ENCODE results near the gene C16orf92.
"Not testable (repeated sequence)": the region's sequence is repeated elsewhere in the genome, so short reads cannot be mapped to it uniquely, and the experiment has no call there.

The C16orf92 gene

DNA sequence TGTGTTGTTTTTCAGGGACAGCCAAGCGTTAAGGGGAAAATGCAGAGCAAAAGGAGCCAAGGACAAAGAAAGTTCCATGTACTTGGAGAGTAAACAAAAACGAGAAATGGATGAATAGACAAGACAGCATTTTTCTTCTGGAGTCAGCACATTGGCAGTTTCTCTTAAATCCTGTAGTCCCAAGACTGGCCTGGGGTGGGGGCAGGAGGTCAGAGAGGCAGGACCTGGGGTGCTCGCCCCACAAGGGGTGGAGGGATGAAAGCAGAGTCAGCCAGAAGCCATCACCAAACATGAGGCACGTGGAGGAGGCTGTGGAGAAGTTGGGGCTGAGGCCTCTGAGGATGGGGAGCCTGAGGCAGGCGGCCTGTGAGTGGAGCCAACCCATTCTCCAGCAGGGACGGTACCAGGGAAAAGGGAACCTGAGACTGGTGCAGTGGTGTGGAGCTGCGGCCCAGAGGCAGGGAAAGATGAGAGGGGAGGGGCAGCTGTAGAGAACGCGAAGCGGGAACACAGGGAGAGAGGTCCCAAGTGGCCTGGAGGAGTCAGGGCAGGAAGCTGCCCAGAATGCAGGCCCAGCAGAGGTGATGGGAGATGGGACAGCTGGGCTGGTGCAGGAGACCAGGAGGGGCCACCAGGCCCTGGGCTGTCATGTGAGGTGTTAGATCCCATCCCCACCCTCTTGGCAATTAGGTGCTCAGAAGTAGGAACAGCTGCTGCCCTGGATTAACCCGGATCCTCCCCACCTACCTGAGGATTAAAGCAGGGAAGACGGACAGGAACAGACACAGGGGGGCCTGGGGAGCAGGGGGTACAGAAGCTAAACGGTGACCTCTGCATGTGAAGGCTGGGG lies 4.8 kb downstream of the C16orf92 start:
- no peak for DNase-seq (ENCODE audit: low spot score)

DNA sequence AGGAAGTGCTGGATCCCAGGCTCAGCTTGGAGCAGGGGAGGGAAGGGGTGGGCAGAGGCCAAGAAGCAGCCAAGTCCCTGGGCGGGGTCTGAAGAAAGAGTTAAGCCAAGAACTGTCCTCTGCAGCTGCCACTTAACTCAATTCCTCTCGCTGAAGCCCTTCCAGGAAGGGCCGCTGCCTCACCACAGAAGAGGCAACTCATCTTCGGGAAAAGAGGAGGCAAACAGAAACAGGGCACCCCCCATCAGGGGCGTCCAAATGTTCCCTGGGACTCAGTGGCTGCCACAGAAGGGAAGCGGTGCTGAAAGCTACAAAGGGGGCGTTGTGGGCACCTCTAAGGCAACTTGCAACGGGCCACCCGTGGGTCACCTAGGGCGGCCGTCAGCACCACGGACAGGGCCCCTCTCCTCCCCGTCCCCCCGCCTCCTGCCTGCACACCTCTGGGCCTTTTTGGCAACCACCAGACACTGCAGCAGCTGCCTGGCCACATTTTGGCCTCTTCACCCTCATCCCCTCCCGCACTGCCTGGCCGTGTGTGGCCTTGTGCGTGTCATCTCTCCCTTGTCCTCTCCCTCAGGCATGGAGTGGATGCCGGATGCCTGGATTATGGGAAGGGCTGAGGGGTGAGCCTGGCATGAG lies 5.6 kb downstream of the C16orf92 start:
- no peak for DNase-seq (ENCODE audit: low spot score)

DNA sequence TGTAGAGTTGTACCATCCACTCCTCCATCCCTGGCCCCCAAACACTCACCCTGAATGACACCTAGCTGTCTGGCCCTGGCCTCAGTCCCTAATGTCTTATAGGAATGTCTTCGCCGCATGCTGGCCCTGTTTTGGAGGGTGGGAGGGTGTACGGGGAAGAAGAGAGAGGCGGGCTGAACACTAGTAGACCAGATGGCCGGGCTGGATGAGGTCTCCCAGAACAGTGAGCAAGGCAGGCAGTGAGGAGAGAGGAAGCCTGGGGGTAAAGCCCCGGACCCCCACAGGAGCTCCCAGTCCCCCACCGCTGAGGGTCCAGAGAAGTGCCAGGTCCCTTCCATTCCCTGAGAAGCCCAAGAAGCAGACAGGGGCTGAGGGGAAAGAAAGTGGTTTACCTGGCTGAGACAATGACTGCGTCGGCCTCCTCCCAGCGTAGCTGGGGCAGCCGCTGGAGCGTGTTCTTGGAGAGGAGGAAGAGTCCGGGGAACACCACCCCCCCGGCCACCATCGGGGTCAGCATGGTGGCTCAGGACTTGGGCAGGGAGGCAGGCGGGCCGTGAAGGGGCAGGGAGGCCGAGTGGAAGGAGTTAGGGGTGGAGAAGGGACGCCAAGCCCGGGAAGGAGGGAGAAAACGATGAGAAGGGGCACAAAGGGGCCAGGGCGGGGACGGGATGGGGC lies 7.2 kb downstream of the C16orf92 start:
- DNase-seq (ENCODE audit: low spot score) = no peak

DNA sequence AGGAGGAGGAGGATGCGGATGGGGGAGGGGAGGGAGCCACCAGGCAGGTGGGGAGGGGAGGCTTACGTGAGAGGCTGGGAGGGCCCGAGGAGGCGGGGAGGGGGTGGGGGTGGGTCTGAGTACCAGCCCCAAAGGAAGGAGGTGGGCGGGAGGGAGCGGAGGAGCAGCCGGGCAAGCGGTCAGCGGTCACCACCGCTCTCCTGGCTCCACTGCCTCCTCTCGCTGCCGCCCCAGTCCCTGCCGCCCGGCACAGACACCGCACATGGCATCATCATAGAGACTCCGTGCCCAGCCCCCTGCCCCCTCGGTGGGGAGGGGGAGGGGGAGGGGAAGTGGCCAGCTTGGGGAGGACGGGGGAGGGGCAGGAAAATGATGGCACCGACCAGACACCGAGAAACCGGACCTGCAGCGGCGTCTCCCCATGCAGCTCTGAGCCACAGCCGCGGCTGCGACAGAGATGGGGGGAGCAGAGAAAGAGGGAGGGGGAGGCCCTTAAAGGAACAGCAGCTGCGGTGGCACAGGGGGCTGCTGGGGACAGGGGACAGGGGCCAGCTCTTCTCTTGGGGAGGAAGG lies 7.9 kb downstream of the C16orf92 start, which contains the start of gene TLCD3B:
TLCD3B (minus strand) TSS at position 431 of the 573 bp plus-strand sequence. CDS start 744 bp downstream, outside the sequence.
- DNase-seq (ENCODE audit: low spot score) = no peak

DNA sequence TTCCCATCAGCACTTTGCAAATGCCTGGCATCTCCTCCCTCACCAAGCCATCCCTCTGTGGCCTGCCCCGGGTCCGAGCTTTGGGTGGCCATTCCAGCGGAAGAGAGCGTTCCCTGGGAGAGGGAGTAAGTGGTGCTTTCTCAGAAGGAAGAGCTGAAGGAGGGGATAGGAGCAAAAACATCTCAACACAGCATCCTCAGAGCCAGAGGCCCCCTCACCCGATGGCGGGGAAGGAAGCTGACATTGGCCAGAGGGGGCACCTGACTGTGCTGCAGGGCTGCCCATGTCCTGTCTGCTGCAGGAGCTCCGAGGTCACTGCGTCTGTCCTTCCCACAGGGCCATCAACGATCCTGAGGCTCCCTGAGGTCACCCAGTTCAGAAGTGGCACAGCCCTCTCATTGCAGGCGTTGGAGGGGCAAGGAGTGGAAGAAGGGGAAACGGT lies 8.5 kb downstream of the C16orf92 start:
- DNase-seq (ENCODE audit: low spot score) = no peak

DNA sequence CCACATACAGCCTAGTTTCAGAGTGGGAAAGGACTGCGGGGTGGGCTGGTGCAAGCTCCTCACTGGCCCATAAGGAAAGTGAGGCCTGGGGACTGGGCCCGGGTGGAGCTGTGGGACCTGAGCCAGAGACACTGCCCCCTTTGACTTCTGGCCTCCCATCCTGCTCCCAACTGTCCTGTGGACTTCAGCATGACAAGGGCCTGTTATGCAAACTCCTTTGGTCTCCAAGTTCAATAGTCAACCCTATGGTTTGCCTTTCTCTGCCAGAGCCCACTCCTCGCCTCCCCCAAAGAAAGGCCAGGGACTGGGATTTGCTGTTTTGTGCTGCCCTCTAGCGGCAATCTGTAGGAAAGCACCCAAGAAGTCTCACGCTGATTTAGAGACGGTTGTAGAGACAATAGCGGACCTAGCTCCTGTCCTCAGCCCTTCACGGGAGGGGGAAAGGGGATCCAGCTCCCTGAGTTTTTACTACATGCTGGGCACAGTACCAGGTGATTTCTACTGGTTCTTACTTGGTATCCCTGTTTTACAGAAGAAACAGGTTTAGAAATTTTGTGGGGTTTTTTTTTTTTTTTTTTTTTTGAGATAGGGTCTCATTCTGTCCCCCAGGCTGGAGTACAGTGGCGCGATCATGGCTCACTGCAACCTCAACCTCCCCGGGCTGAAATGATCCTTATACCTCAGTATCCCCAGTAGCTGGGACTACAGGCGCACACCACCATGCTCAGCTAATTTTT lies 9.3 kb downstream of the C16orf92 start:
- peak; percentile 56 for DNase-seq (ENCODE audit: low spot score)

DNA sequence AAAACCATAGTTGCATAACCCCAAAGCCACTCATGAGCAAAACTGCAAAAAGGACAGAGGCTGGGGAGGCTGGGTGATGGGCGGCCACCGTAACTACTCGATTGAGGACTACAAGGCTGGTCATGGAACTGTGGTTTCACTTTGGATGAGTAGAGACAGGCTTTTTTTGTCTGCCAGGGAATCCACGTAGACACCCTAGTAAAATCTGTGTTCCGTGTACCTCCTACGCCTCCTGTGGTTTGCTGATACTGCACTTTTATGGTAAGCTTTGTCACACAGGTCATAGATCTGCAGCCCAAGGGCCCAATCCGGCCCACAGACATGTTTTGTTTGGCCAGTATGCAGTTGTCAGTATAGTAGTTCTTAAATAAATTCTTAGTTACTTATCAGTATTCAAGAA lies 10.3 kb downstream of the C16orf92 start:
- no peak for DNase-seq (ENCODE audit: low spot score)

DNA sequence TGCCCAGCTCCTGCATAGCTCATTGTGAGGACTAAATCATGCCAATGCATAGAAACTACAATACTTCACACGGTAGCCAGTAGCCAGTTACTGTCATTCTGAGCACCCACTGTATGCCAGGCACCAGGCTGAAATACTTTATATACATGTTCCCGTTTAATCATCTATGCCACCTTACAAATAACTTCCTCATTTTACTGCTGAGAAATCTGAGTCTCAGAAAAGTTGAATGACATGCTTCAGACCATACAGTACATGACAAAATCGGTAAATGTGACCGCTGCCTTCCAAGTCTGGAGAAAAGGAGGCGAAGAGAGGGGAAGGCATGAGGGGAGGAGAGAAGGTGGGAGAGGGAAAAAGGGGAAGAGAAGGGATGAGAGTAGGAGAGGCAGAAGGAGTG lies 17.2 kb downstream of the C16orf92 start:
- no peak for DNase-seq (ENCODE audit: low spot score)

DNA sequence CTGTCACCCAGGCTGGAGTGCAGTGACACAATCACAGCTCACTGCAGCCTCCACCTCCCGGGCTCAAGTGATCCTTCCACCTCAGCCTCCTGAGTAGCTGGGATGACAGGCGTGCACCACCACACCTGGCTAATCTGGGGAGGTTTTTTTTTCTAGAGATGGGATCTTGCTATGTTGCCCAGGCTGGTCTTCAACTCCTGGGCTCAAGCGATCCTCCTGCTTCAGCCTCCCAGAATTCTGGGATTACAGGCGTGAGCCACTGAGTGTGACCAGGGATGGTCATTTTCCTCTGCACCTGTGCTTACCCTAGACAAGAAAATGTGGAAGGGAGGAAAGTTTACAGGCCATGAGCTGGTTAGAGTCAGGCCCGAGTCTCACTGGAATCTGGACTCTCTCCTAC lies 17.7 kb downstream of the C16orf92 start:
- DNase-seq (ENCODE audit: low spot score) = not testable (repeated sequence)

DNA sequence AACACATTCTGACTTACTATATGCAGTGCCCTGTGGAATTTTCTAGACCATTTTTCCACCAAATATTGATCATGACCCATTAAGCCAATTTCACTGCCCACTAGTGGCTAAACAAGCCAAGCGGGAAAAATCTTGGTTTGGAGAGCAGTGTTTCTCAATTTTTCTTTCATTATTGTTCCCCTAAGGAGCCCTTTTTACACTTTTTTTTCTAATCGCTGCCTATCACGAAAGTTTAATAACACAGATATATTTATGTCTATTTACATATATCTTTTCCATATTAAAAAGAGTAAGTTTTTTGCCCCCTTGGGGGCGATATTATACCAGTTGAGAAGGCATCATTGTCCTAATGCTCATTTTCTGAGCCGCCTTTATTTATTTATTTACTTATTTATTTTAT lies 18.8 kb downstream of the C16orf92 start:
- DNase-seq (ENCODE audit: low spot score) = no peak

DNA sequence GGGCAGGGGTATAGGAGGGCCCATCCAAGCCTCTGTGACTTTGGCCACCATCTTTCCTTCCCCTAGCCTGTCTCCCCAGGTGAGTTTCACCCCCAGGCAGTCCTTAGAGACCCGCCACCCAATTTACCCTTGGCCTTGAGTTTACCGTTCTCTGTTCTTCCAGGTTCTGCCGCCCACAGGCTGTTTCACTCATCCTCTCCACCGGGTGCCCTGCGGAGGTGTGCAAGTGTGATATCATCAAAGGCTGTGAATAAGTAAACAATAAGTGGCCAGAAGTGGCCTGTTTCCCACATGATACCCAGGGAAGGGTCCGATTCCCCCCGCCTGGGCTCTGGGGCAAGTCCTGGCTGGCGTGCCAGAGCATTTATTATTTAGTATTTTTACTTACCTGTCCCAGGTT lies 23.2 kb downstream of the C16orf92 start:
- no peak for DNase-seq (ENCODE audit: low spot score)

DNA sequence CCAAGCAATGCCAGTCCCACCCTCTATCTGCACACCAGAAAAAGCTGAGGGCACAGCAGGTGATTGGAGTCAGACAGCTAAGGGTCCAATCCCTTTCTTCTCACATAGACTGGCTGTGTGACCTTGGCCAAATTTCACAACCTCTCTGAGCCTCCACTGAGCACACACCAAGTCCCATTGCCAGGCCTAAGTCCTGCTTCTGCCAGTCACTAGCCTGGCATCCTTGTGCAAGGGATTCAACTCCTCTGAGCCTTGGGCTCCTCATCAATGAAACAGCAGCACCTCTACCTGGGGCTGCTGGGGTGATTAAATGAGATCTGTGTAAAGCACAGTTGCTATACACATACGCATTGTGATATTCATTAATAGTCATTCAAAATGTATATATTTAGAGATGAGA lies 23.6 kb downstream of the C16orf92 start:
- DNase-seq (ENCODE audit: low spot score) = no peak

DNA sequence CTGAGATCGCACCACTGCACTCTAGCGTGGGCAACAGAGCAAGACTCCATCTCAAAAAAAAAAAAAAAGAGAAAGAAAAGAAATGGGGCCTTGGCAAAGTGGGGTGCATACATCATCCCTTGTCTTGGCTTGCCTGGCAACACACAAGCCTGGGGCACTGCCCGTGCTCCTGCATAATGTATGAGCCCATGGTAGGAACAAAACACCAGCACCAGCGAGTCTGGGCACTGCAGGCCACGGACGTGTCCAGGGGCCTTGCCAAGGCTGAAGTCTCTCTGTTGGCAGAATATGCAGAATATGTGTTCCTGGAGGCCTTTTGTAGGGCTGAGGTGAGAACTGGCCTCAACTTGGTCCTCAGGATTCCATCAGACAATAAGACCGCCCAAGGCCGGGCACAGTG lies 26.9 kb downstream of the C16orf92 start:
- DNase-seq (ENCODE audit: low spot score) = peak; percentile 58

DNA sequence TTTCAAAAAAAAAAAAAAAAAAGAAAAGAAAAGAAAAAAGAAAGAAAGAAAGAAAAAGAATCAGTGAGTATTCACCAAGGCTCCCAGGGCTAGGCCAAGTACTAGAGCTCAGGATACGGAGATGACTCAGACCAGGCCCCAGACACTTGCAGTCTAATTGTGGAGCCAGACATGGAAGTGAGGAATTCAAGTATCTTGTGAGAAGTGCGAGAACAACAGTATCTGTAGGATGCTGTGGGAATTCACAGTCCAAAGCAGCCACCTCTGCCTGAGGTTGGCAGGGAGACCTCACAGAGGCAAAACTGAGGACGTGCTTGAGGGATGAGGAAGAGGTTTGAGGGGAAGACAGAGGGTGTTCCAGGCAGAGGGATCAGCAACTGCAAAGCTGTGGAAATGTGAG lies 28.5 kb downstream of the C16orf92 start:
- DNase-seq (ENCODE audit: low spot score) = no peak

DNA sequence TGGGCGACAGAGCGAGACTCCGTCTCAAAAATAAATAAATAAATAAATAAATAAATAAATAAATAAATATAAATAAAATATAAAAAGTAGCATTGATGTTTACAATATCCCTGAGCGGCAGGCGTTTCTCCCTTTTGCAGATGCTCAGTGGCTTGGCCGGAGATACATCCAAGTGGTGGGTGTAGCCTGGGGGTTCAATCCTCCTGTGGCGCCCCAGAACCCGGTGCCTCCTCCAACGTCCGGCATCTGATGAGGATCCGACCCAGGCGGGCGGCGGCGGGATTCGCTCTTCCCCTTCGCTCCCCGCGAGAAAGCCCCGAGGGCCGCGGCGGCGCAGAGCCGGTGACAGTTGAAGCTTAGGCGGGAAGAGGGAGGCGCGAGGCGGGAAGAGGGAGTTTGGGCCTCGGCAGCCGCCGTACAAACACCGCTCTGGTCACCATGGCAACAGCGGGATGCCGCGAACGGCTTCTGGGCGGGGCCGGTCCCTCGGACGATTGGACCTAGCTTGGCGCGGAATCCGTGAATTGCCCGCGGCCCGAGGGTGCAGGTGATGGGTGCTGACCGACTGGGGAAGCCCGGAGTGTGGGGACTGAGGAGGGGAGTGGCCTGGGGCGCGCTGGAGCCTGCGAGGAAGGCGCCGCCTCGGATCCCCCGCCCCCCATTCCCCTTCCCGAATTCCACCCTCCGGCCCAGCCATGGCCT lies 29.8 kb downstream of the C16orf92 start:
- peak; percentile 54 for DNase-seq (ENCODE audit: low spot score)

DNA sequence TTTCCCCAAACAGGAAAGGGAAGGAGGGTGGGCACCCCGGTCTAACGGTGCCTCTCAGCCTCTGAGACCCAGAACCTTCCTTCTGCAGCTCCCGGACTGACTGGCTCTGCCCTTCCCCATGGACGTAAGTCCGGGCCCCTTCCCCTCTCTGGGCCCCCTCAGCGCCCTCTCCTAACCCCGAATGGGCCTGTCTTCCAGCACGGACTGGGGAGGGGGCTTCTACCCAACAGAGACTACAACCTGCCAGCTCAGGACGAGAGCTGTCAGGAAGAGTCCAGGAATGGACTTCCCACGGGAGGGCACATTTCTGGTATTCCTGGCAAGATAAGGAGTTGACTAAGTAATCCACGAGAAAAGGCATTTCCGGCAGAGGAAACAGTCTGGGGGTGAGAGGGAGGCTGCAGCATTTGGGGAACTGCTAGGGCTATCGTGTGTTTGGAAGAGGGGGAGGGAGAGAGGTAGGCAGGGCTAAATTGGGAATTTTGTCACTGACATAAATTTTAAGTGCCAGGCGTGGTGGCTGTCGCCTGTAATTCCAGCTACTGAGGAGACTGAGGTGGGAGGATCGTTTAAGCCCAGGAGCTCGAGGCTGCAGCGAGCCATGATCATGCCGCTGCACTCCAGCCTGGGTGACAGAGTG lies 30.5 kb downstream of the C16orf92 start:
- no peak for DNase-seq (ENCODE audit: low spot score)

DNA sequence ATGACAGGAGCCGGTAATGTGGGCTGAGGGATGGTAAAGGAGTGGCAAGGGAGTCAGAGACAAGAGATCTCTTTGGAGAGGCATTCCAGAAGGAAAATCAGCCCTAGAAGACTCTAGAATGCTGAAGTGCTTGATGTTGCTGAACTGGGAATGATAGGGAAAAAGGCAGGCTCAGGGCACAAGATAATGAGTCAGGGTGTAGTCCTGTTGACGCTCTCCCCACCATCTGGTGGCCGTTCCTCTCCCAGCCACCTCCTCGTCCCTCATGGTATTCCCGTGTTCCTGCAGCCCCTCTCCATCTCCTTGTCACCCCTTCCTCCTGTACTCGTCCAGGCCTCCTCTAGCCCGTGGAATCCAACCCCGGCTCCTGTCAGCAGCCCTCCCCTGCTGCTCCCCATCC lies 31.5 kb downstream of the C16orf92 start:
- no peak for DNase-seq (ENCODE audit: low spot score)

DNA sequence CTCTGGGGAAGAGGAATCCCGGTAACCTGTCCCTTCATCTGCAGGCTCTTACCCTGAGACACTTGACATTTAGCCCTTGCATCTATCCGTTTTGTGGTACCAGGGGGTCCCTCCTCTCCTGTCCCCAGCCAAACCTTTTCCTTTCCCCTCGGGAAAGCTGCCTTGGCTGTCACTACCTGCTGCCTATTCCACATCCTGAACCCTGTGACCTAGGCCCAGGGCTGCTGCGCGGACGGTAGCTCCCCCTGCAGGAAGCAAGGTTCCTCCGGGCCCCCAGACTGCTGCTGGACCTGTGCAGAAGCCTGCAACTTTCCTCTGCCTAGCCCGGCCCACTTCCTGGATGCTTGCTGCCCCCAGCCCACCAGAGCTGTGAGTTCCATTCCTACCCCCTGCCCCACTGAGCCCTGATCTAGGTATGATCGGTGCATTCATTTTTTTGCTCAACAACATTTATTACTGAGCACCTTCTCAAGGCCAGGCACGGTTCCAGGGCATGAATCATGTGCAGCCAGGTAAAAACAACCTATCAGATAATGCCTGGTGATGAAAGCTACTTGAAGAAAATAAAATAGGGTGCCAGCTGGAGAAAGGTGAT lies 32.1 kb downstream of the C16orf92 start:
- no peak for DNase-seq (ENCODE audit: low spot score)

DNA sequence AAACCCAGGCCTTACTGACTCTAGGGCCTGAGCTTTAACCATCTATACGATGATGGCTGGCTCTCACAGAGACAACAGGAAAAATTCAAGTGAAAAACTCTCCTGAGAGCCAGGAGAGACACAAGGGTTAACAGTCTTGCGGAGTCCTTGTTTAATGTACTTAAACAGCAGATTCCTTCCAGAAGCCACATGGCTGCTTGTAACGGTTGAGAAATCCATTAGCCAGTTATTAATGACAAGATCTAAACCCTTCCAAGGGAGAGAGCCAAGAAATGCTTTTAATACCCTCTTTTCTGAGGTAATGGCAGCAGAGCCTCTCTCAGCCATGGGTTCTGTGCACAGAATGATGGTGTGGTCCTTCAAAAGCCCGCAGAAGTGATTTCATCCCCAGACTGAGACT lies 37.3 kb downstream of the C16orf92 start:
- DNase-seq (ENCODE audit: low spot score) = no peak

DNA sequence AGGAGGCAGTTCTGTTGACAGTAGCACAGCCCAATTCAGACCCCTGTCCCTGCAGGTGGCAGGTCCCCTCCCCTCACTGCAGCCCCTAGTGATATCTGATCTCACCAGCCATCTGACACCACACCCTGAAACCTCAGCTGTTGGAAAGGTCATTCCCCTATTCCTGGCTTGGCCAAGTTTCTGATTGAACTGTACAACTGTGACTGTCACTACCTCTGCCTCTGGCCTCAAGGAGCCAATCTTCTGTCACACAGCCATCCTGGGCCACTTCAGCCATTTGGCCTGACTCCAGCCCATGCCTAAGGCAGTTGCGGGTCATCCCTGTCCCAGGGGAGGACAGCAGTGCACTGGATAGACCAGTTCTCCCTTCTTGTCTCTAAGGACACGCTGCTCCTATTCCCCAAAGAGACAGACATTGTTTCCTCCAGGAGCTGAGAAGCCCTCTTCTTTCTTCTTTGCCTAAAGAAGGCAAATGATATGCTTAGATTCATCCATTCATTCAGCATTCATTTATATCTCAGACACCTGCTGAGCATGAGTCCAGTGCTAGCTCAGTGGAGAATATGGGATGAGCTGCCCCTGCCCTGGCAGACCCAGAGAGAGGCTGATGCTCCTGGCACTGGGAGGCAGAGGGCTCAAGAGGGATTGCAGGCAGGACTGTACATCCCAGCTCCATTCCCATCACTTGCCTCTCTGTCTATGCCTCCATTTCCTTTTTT lies 38.0 kb downstream of the C16orf92 start:
- DNase-seq (ENCODE audit: low spot score) = no peak

All from pons (tissue), 1 donor.